ENCODE results near the gene SEMA3E.

DNA sequence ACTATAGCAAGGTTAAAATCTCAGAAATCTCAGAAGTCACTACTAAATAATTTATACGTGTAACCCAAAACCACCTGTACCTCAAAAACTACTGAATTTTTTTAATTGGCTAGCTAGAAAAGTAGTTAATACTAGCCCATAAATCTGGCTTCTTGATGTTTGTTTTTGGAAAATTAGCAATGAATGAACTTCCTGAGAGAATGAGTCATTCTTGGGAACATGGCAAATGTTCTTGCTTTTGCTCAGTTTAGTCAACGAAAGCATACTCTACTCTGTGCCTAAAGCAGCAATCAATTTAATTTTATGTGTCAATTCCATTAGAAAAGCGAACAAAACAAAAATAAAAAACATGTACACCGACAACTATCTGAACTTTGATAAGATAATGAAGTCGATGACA, 69.2 kb downstream of the SEMA3E start:
- no peak for TF ChIP-seq POLR2A (IDR thresholded peaks at IDR 0.05; ENCODE audit: low read depth, low read length)
- no peak for TF ChIP-seq POLR2AphosphoS5 (IDR thresholded peaks at IDR 0.05; ENCODE audit: low read depth, low read length)

All from GM12891 (cell line).